HL-60 (cell line): ENCODE results near the gene LGALS3.

Experiments used
- DNase-seq, 2 experiments: peaks; one replicate each; pipeline ENCODE4 v3.0.0-alpha.2; 2010 to 2020; ENCODE audit warnings: low read depth in 1 of 2, low spot score in 1 of 2
- H3K27ac ChIP-seq: fragments of 250-450 bp; sonication (Bioruptor Pico); replicated peaks from 2 replicates; pipeline ENCODE4 v1.5.1; 2020; ENCODE audit warnings: mild to moderate bottlenecking, moderate library complexity
- H3K27me3 ChIP-seq: fragments of 250-450 bp; sonication (Bioruptor Pico); 2 replicates; pipeline ENCODE4 v1.5.1; 2021; ENCODE audit warnings: mild to moderate bottlenecking, moderate library complexity; ENCODE audit not compliant: insufficient read depth, poor library complexity, severe bottlenecking
- H3K4me3 ChIP-seq: replicated peaks from 2 replicates; pipeline ENCODE4 v1.5.1; 2011; ENCODE audit warnings: mild to moderate bottlenecking, control low read depth, low read length; ENCODE audit not compliant: insufficient read depth
- CTCF ChIP-seq: IDR thresholded peaks from one replicate; pipeline ENCODE4 v1.5.1; 2011; ENCODE audit warnings: low read length, control low read depth, inconsistent platforms; ENCODE audit not compliant: insufficient read depth
- GABPA ChIP-seq: IDR thresholded peaks from 2 replicates; pipeline ENCODE4 v1.6.1; 2012; ENCODE audit warnings: low read depth
- POLR2AphosphoS5 ChIP-seq: IDR thresholded peaks from 2 replicates; pipeline ENCODE4 v1.6.1; 2012; ENCODE audit warnings: low read depth
- REST ChIP-seq: IDR thresholded peaks from 2 replicates; pipeline ENCODE4 v1.6.1; 2012; ENCODE audit warnings: low read depth; ENCODE audit not compliant: insufficient replicate concordance
- SPI1 ChIP-seq: IDR thresholded peaks from 2 replicates; pipeline ENCODE4 v1.6.1; 2012; ENCODE audit warnings: low read depth, mild to moderate bottlenecking, borderline replicate concordance

LGALS3 gene

GRCh38 chr14:55146425-55146824 is 17.4 kb downstream of the LGALS3 start:
- H3K27me3 ChIP-seq: no peaks in the 10 kb centered on the region
- TF ChIP-seq SPI1: no peak
- no peak for TF ChIP-seq GABPA
- TF ChIP-seq CTCF: no peak
- no peak for TF ChIP-seq POLR2AphosphoS5
- TF ChIP-seq REST: no peak
- H3K27ac ChIP-seq: no peak overlapping the region
- DNase-seq: no peak
- no peak overlapping the region for H3K4me3 ChIP-seq

GRCh38 chr14:55151601-55152000 is 22.5 kb downstream of the LGALS3 start:
- no peak for TF ChIP-seq SPI1
- no peak for TF ChIP-seq REST
- no peak for TF ChIP-seq GABPA
- no peak for TF ChIP-seq CTCF
- no peak for TF ChIP-seq POLR2AphosphoS5
- no peak for DNase-seq
- no peak overlapping the region for H3K27ac ChIP-seq
- no peak overlapping the region for H3K4me3 ChIP-seq
- no peaks in the 10 kb centered on the region for H3K27me3 ChIP-seq

- no peak for TF ChIP-seq CTCF
- TF ChIP-seq SPI1: no peak
- no peak for TF ChIP-seq GABPA
- no peak for TF ChIP-seq REST
- no peak for TF ChIP-seq POLR2AphosphoS5
- no peak overlapping the region for H3K4me3 ChIP-seq
Observed at GRCh38 chr14:55152052-55152753, 23.2 kb downstream of the LGALS3 start.

More at GRCh38 chr14:55152052-55152753, 23.2 kb downstream of the LGALS3 start:
- DNase-seq: no peak
- no peak overlapping the region for H3K27ac ChIP-seq
- no peaks in the 10 kb centered on the region for H3K27me3 ChIP-seq
